Endothelial cell of umbilical vein (primary cell): Measurements from ENCODE around the gene MAST4. TPM values are rescaled to one million over a fixed set of nuclear protein-coding genes. Genes with fewer than 3 reads are reported as not detected.

ENCODE experiments used
- BruUV-seq: library from RNA; stranded (reverse); fragments of 400-500 nt; replicated peaks from 2 replicates; lab custom pipeline; 2021; lab: Mats Ljungman, UMichigan
- CTCF ChIA-PET: fragments of 300-600, 350-600 bp; sonication (Branson Sonifier 250); formaldehyde crosslinking; loops from one replicate; lab custom pipeline; 2021; ENCODE audit warnings: antibody characterized with exemption, inconsistent platforms; lab: Charles Lee
- POLR2A ChIA-PET: fragments of 300-600, 350-600 bp; sonication (Branson Sonifier 250); formaldehyde crosslinking; loops from one replicate; lab custom pipeline; 2021; ENCODE audit warnings: antibody characterized with exemption, inconsistent platforms; lab: Charles Lee
- DNase-seq: peaks from one replicate; pipeline ENCODE4 v3.0.0-alpha.2; 2011; ENCODE audit warnings: low read depth, low spot score
- FAIRE-seq: peaks from 2 replicates; lab custom pipeline; 2011; peaks lifted over from hg19 to GRCh38; lab: Jason Lieb, UNC
- H2AFZ ChIP-seq: 2 replicates; pipeline ENCODE4 v1.6.0; 2012; ENCODE audit warnings: low read depth, low read length, control low read depth, inconsistent platforms
- H3K27ac ChIP-seq: 2 replicates; pipeline ENCODE4 v1.5.1; 2011; ENCODE audit warnings: low read depth, mild to moderate bottlenecking, control low read depth, low read length, moderate library complexity; ENCODE audit not compliant: insufficient read depth
- H3K27me3 ChIP-seq, 2 experiments: 2 replicates each; pipeline versions ENCODE4 v1.6.0 to v1.6.1; 2011; ENCODE audit warnings: low read length in 2 of 2, mixed read lengths in 1 of 2; ENCODE audit not compliant: control insufficient read depth in 2 of 2, insufficient read depth in 2 of 2
- H3K36me3 ChIP-seq, 2 experiments: 2 replicates in 1 of 2; 3 replicates in 1 of 2; pipeline ENCODE4 v1.5.1; 2011; ENCODE audit warnings: low read length in 2 of 2, mild to moderate bottlenecking in 1 of 2, moderate library complexity in 1 of 2; ENCODE audit not compliant: control insufficient read depth in 2 of 2, insufficient read depth in 2 of 2; ENCODE audit errors: extremely low read depth in 1 of 2
- H3K4me1 ChIP-seq: 3 replicates; pipeline ENCODE4 v1.5.1; 2011; ENCODE audit warnings: mild to moderate bottlenecking, low read length; ENCODE audit not compliant: control insufficient read depth, insufficient read depth; ENCODE audit errors: extremely low read depth
- H3K4me2 ChIP-seq: 2 replicates; pipeline ENCODE4 v1.6.1; 2011; ENCODE audit warnings: low read length, control low read depth, mixed read lengths; ENCODE audit not compliant: insufficient read depth
- H3K4me3 ChIP-seq, 3 experiments: fragments of 200-600 bp in 1 of 3; sonication (generic), shearing (Covaris generic) in 1 of 3; replicated peaks in 1 of 3; 2 replicates each; pipeline ENCODE4 v1.5.1; 2011 to 2016; ENCODE audit warnings: control low read depth in 3 of 3, low read length in 3 of 3, mild to moderate bottlenecking in 2 of 3, inconsistent platforms in 1 of 3, low read depth in 1 of 3, moderate library complexity in 1 of 3; ENCODE audit not compliant: insufficient read depth in 1 of 3
- H3K79me2 ChIP-seq: 2 replicates; pipeline ENCODE4 v1.6.0; 2012; ENCODE audit warnings: low read length, inconsistent platforms; ENCODE audit not compliant: control insufficient read depth, insufficient read depth
- H3K9ac ChIP-seq: replicated peaks from 2 replicates; pipeline ENCODE3; 2011; ENCODE audit warnings: low read length, control low read depth; ENCODE audit not compliant: insufficient read depth; ENCODE audit errors: extremely low read depth
- H3K9me1 ChIP-seq: replicated peaks from 3 replicates; pipeline ENCODE4 v1.6.0; 2011; ENCODE audit warnings: mild to moderate bottlenecking, low read length; ENCODE audit not compliant: control insufficient read depth, insufficient read depth; ENCODE audit errors: extremely low read depth
- H3K9me3 ChIP-seq: replicated peaks from 2 replicates; pipeline ENCODE4 v1.5.1; 2012; ENCODE audit warnings: low read length, inconsistent platforms; ENCODE audit not compliant: control insufficient read depth, insufficient read depth
- H4K20me1 ChIP-seq: replicated peaks from 2 replicates; pipeline ENCODE3; 2011; ENCODE audit warnings: mild to moderate bottlenecking, low read length; ENCODE audit not compliant: control insufficient read depth, insufficient read depth; ENCODE audit errors: extremely low read depth
- CTCF ChIP-seq, 2 donors: IDR thresholded peaks; 1 replicate in 1 of 2; 2 replicates in 1 of 2; pipeline ENCODE4 v1.5.1; 2011; ENCODE audit warnings: low read length in 2 of 2, mild to moderate bottlenecking in 2 of 2, moderate library complexity in 2 of 2, control low read depth in 1 of 2, inconsistent platforms in 1 of 2, low read depth in 1 of 2; ENCODE audit not compliant: insufficient read depth in 1 of 2; ENCODE audit errors: extremely low read depth in 1 of 2
- EZH2 ChIP-seq: IDR thresholded peaks from 2 replicates; pipeline ENCODE4 v1.6.1; 2012; ENCODE audit warnings: borderline replicate concordance, low read depth, mild to moderate bottlenecking, moderate library complexity, low read length, inconsistent platforms; ENCODE audit not compliant: severe bottlenecking
- FOS ChIP-seq: IDR thresholded peaks from 2 replicates; pipeline ENCODE4 v1.6.1; 2011; ENCODE audit warnings: mild to moderate bottlenecking, low read length, moderate library complexity, borderline replicate concordance; ENCODE audit not compliant: insufficient read depth
- GATA2 ChIP-seq: IDR thresholded peaks from 2 replicates; pipeline ENCODE4 v1.7.0; 2011; ENCODE audit warnings: low read depth, mild to moderate bottlenecking, moderate library complexity, mixed read lengths, low read length; ENCODE audit not compliant: insufficient read length, insufficient read depth
- JUN ChIP-seq: IDR thresholded peaks from 2 replicates; pipeline ENCODE4 v1.6.1; 2011; ENCODE audit warnings: borderline replicate concordance, low read depth; ENCODE audit not compliant: insufficient read length, insufficient read depth
- MAX ChIP-seq: IDR thresholded peaks from 2 replicates; pipeline ENCODE4 v1.6.1; 2011; ENCODE audit not compliant: insufficient read depth, insufficient read length
- MYC ChIP-seq: IDR thresholded peaks from one replicate; pipeline ENCODE4 v1.6.1; 2011; ENCODE audit warnings: mild to moderate bottlenecking, low read depth, low read length
- POLR2A ChIP-seq: IDR thresholded peaks from 2 replicates; pipeline ENCODE4 v1.6.1; 2012; ENCODE audit warnings: low read depth, mild to moderate bottlenecking, control low read depth, low read length
- POLR2AphosphoS5 ChIP-seq: IDR thresholded peaks from 2 replicates; pipeline ENCODE4 v1.6.1; 2012; ENCODE audit warnings: low read depth, mild to moderate bottlenecking, control low read depth, low read length, moderate library complexity; ENCODE audit not compliant: insufficient read depth
- dilution Hi-C: fragments of 300-500 bp; cut with MboI; formaldehyde crosslinking; loops from one replicate; pipeline ENCODE4 v1.15.0; 2019; ENCODE audit warnings: low sequenced_read_pairs; ENCODE audit not compliant: extremely low pct_ligation_motif_present
- intact Hi-C: fragments of 100-400 bp; cut with micrococcal nuclease; formaldehyde crosslinking; loops from one replicate; pipeline ENCODE4 v1.10.0; 2022
- polyA plus RNA-seq, 4 experiments: library from polyadenylated mRNA; depleted of rRNA in 3 of 4; stranded (reverse) in 3 of 4; unstranded in 1 of 4; fragments of >200 nt; gene quantifications; 2 replicates each; pipeline versions ENCODE4 v1.2.1 to v1.2.3, GENCODE V29; 2011 to 2012; ENCODE audit warnings: missing spikeins in 1 of 4
- total RNA-seq: library from RNA; stranded (reverse); gene quantifications from 2 replicates; pipeline ENCODE4 v1.2.3, GENCODE V29; 2021

Gene MAST4
- total and polyA plus RNA-seq, 2 donors (not counting 3 experiments of a cell fraction or from before 2014, with no cell fraction given): 40.2 to 116 TPM

- Histone ChIP-seq H3K27me3 (no peaks in the 10 kb centered on the region), H3K4me2 (no peak overlapping the region), H3K4me1 (peaks cover 33% of the 10 kb centered on the region), H3K79me2 (peaks cover 65% of the 10 kb centered on the region), H2AFZ (no peak overlapping the region), H4K20me1 (peaks cover 4% of the 10 kb centered on the region), H3K27ac (no peak overlapping the region), H3K9me1 (no peaks in the 10 kb centered on the region), H3K9ac (no peak overlapping the region), H3K36me3 (no peaks in the 10 kb centered on the region), H3K9me3 (no peaks in the 10 kb centered on the region), H3K4me3 (no peak overlapping the region)
- intact Hi-C loops: no loop called here
- FAIRE-seq: no peak
- dilution Hi-C loops: no loop called here
- no peak for DNase-seq
- TF ChIP-seq POLR2AphosphoS5 (no peak), MYC (no peak), GATA2 (no peak), POLR2A (no peak)
- POLR2A ChIA-PET: no interaction called here
- CTCF ChIA-PET: interaction anchor here (1.1 to 2.3 kb wide), 2 partner anchors 11 to 13 kb away, joined by 4 to 7 read pairs; no protein-coding TSS in a partner anchor
- BruUV-seq: no TSS peak
Observed at GRCh38 chr5:67028371-67028770, 432.2 kb downstream of the MAST4 start.

- peak overlapping the region; percentile 14 for H3K4me2 ChIP-seq
- CTCF ChIA-PET: interaction anchor here (2.3 kb wide), 1 partner anchor 10 kb away, joined by 7 read pairs; no protein-coding TSS in a partner anchor
- no peaks in the 10 kb centered on the region for H3K27me3 ChIP-seq
- intact Hi-C loops (no loop called here), dilution Hi-C loops (no loop called here)
- no peak for DNase-seq
- H3K9me3 ChIP-seq: no peaks in the 10 kb centered on the region
- no peak overlapping the region for H3K9ac ChIP-seq
- H3K4me3 ChIP-seq: no peak overlapping the region
- no peak for FAIRE-seq
- H2AFZ ChIP-seq: no peak overlapping the region
- H4K20me1 ChIP-seq: peaks cover 4% of the 10 kb centered on the region
- POLR2A ChIA-PET: no interaction called here
- no peak overlapping the region for H3K27ac ChIP-seq
- no peaks in the 10 kb centered on the region for H3K9me1 ChIP-seq
- peaks cover 33% of the 10 kb centered on the region for H3K4me1 ChIP-seq
- no TSS peak for BruUV-seq
- H3K79me2 ChIP-seq: peaks cover 68% of the 10 kb centered on the region
- TF ChIP-seq CTCF (IDR thresholded peaks at IDR 0.05; ENCODE audit: extremely low read depth in 1 of 2, insufficient read depth in 1 of 2, low read depth in 1 of 2, low read length in 2 of 2): no peak
- TF ChIP-seq FOS: no peak
- no peak for TF ChIP-seq MYC
- no peak for TF ChIP-seq POLR2A
- no peak for TF ChIP-seq GATA2
- no peak for TF ChIP-seq JUN
- TF ChIP-seq MAX: no peak
- TF ChIP-seq POLR2AphosphoS5: no peak
- TF ChIP-seq EZH2: no peak
- H3K36me3 ChIP-seq: no peaks in the 10 kb centered on the region
Observed at GRCh38 chr5:67028941-67029340, 432.7 kb downstream of the MAST4 start.
